BJ (cell line): ENCODE data around the gene DEAF1. TPM values are rescaled to one million over a fixed set of nuclear protein-coding genes. Genes with fewer than 3 reads are reported as not detected.

Experiments
- CTCF ChIA-PET: fragments of 350-600 bp; formaldehyde crosslinking; extraction: SDS; loops from one replicate; lab custom pipeline; 2021; ENCODE audit warnings: antibody characterized with exemption, inconsistent platforms; lab: Yijun Ruan, JAX
- POLR2A ChIA-PET: fragments of 300-600 bp; sonication (Branson Sonifier 250); formaldehyde crosslinking; extraction: SDS; loops from one replicate; lab custom pipeline; 2021; ENCODE audit warnings: antibody characterized with exemption; lab: Charles Lee
- DNase-seq: peaks from one replicate; pipeline ENCODE4 v3.0.0-alpha.2; 2011; ENCODE audit warnings: low read depth
- H3K27me3 ChIP-seq: 2 replicates; pipeline ENCODE4 v1.6.0; 2011; ENCODE audit warnings: low read length; ENCODE audit not compliant: control insufficient read depth, insufficient read depth
- H3K36me3 ChIP-seq: 2 replicates; pipeline ENCODE4 v1.5.1; 2011; ENCODE audit warnings: low read length; ENCODE audit not compliant: control insufficient read depth, insufficient read depth
- H3K4me3 ChIP-seq: 2 replicates; pipeline ENCODE4 v1.5.1; 2011; ENCODE audit warnings: low read depth, mild to moderate bottlenecking, control low read depth, low read length
- polyA plus RNA-seq: library from polyadenylated mRNA; depleted of rRNA; stranded (reverse); fragments of >200 nt; gene quantifications from 2 replicates; pipeline ENCODE4 v1.2.3, GENCODE V29; 2011
- TF ChIP-seq, protein P1 (sequence below): IDR thresholded peaks from 2 replicates; pipeline ENCODE4 v1.5.1; 2011; ENCODE audit warnings: low read depth, mild to moderate bottlenecking, control low read depth, inconsistent platforms, low read length, moderate library complexity; ENCODE audit not compliant: insufficient read depth

DEAF1 gene
- polyA plus RNA-seq, 1 experiment: 27.7 TPM

- POLR2A ChIA-PET: no interaction called here
- Histone ChIP-seq H3K4me3 (no peak overlapping the region), H3K36me3 (peaks cover 6% of the 10 kb centered on the region), H3K27me3 (no peaks in the 10 kb centered on the region)
- DNase-seq: no peak
- TF ChIP-seq, protein P1, sequence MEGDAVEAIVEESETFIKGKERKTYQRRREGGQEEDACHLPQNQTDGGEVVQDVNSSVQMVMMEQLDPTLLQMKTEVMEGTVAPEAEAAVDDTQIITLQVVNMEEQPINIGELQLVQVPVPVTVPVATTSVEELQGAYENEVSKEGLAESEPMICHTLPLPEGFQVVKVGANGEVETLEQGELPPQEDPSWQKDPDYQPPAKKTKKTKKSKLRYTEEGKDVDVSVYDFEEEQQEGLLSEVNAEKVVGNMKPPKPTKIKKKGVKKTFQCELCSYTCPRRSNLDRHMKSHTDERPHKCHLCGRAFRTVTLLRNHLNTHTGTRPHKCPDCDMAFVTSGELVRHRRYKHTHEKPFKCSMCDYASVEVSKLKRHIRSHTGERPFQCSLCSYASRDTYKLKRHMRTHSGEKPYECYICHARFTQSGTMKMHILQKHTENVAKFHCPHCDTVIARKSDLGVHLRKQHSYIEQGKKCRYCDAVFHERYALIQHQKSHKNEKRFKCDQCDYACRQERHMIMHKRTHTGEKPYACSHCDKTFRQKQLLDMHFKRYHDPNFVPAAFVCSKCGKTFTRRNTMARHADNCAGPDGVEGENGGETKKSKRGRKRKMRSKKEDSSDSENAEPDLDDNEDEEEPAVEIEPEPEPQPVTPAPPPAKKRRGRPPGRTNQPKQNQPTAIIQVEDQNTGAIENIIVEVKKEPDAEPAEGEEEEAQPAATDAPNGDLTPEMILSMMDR: no peak
- CTCF ChIA-PET: no interaction called here
These were observed 75.4 kb downstream of the DEAF1 start for GRCh38 chr11:619628-620050.

- POLR2A ChIA-PET: no interaction called here
These were observed 76.0 kb downstream of the DEAF1 start for GRCh38 chr11:618856-619627.

DNA sequence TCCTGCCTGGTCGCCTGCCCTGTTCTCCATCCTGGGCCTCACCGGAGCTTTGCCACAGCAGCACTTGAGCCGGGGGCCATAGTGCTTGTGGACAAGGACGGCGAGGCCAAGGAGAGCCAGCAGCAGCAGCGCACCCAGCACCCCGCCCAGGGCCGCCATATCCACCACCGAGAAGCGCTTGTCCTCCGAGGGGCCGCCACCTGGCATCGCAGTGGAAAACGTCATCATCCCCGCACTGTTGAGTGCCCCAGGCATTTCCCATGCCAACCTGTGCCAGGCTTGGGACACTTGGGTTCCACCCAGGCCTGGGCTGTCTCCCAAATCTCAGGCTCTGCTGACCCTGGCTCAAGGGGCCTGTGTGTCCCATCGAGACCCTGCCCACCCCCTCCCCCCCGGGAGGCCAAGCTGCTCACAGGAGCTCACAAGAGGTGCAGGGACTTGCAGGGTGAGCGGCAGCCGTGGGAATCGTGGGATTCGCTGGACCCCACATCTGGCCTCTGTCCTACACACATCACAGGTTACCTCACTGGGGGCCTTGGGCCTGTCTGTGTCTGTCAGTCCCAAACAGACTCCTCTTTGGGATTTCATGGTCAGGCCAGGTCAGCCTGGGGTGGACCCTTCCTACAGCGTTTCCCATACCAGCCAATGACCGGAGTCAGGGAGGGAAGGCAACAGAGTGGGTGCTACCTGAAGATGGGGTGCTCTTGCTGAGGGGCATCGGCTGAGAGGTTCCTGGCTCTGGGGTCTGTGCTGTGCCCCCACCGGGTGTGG lies 76.9 kb downstream of the DEAF1 start:
- Histone ChIP-seq H3K36me3 (peaks cover 12% of the 10 kb centered on the region), H3K27me3 (no peaks in the 10 kb centered on the region), H3K4me3 (no peak overlapping the region)
- POLR2A ChIA-PET: interaction anchor here (0.6 kb wide), 1 partner anchor 89 kb away, joined by 10 read pairs; no protein-coding TSS in a partner anchor
- no peak for DNase-seq
- CTCF ChIA-PET: no interaction called here
- TF ChIP-seq, protein P1: no peak

More at GRCh38 chr11:618856-619627, 76.0 kb downstream of the DEAF1 start:
- CTCF ChIA-PET: no interaction called here
- Histone ChIP-seq H3K36me3 (peaks cover 7% of the 10 kb centered on the region), H3K27me3 (no peaks in the 10 kb centered on the region), H3K4me3 (no peak overlapping the region)
- TF ChIP-seq, protein P1: no peak
- DNase-seq: no peak

- Histone ChIP-seq H3K4me3 (no peak overlapping the region), H3K27me3 (no peaks in the 10 kb centered on the region), H3K36me3 (peaks cover 20% of the 10 kb centered on the region)
- TF ChIP-seq, protein P1: no peak
- DNase-seq: no peak
- POLR2A ChIA-PET: interaction anchor here (0.6 kb wide), 1 partner anchor 89 kb away, joined by 10 read pairs; no protein-coding TSS in a partner anchor
- CTCF ChIA-PET: no interaction called here
These were observed 77.7 kb downstream of the DEAF1 start for GRCh38 chr11:617199-617911.
